ENCODE data around the gene KPNA2. TPM values are rescaled to one million over a fixed set of nuclear protein-coding genes. Genes with fewer than 3 reads are reported as not detected.

Gene KPNA2
- total and polyA plus RNA-seq, 2 of the 13 experiments (the other 11 are each of a cell fraction or from before 2014, with no cell fraction given): 111 to 305 TPM

DNA sequence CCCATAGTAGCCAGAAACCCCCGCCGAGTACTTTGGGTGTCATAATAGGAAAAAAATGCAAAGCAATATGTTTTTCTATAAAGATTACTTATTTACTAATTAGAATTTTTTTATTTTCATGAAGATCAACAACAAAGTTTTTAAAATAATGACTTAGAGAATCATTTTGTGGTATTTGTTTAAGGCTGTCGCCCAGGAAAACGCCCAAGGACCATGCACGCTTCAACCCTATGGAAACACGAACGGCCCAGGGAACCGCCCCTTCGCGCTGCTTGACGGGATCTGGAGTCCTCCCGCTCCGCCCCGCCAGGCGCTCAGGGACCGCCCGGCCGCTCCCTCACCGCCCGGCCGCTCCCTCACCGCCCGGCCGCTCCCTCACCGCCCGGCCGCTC is 408 bp upstream of the KPNA2 start:
- Histone ChIP-seq H2AFZ (ENCODE audit: low read length) (no peak overlapping the region), H3K9ac (ENCODE audit: insufficient read depth, low read depth, low read length) (0 out of 2 replicates have a peak overlapping the region, but pooled peaks have one; percentile 9), H3K36me3 (replicated peaks in 1 of 2; ENCODE audit: control insufficient read depth in 1 of 2, insufficient read depth in 2 of 2, low read length in 2 of 2) (peaks cover 7 to 28% of the 10 kb centered on the region in 2 experiments; a peak in 4 of 5 replicates), H3K4me1 (ENCODE audit: insufficient read depth, low read length) (peaks cover 61% of the 10 kb centered on the region), H4K20me1 (ENCODE audit: insufficient read depth, low read length) (0 out of 2 replicates have a peak, but pooled peaks cover 7% of the 10 kb centered on the region), H3K79me2 (ENCODE audit: insufficient read depth, low read length) (peaks cover 34% of the 10 kb centered on the region), H3K27me3 (ENCODE audit: control insufficient read depth in 1 of 2, insufficient read depth in 2 of 2, low read length in 2 of 2) (no peaks in the 10 kb centered on the region; a peak in 1 of 5 replicates), H3K4me3 (replicated peaks in 1 of 3; ENCODE audit: insufficient read depth in 1 of 3, low read depth in 2 of 3, low read length in 3 of 3) (peak overlapping the region; percentile 27 to 49 (median 44)), H3K4me2 (ENCODE audit: low read depth, low read length) (peak overlapping the region; percentile 76), H3K9me3 (ENCODE audit: low read length) (no peaks in the 10 kb centered on the region), H3K27ac (ENCODE audit: extremely low read length, insufficient read depth, low read length) (peak overlapping the region; percentile 47)
- ChIA-PET POLR2A (interaction anchor here (0.7 to 2.7 kb wide), 15 partner anchors 10 to 348 kb away, joined by 3 to 44 read pairs (median 4); partner anchors contain the start of gene NOL11), CTCF (ENCODE audit: low intra/inter-chr PET ratio, low total read pairs) (no interaction called here)
- 3% methylated on average over 27 of the region's 27 CpGs for WGBS (ENCODE audit: low lambda C conversion rate)
- DNase-seq (ENCODE audit: low spot score): no peak
- ATAC-seq: peak; percentile 90
- in situ Hi-C loops (cut with HindIII; ENCODE audit: extremely low pct_ligation_motif_present, low pct_unique_long_range_greater_than_20kb): no loop called here
- intact Hi-C loops (cut with micrococcal nuclease; ENCODE audit: unreplicated experiment): loop anchor here (2.0 to 10.0 kb wide), 2 partner anchors 14 to 420 kb away; partner anchors contain the start of gene WIPI1
- no peak for FAIRE-seq
- BruUV-seq (replicated peaks): no TSS peak
- TF ChIP-seq ZNF12 (CRISPR knock-in tag; IDR thresholded peaks at IDR 0.05): 0 out of 2 replicates have a peak, but pooled peaks have one; percentile 33
- peak; percentile 10; the same call in 1 of the 2 replicates for TF ChIP-seq SIX1 (CRISPR knock-in tag; IDR thresholded peaks at IDR 0.05; ENCODE audit: borderline replicate concordance)
- 0 out of 2 replicates have a peak, but pooled peaks have one; percentile 9 for TF ChIP-seq THYN1 (CRISPR knock-in tag; IDR thresholded peaks at IDR 0.05; ENCODE audit: borderline replicate concordance, low read depth)
- TF ChIP-seq ZNF335 (CRISPR knock-in tag; IDR thresholded peaks at IDR 0.05): peak; percentile 7; the same call in 1 of the 2 replicates
- no peak for TF ChIP-seq ZNF451 (CRISPR knock-in tag; IDR thresholded peaks at IDR 0.05)
- peak; percentile 17; the same call in 1 of the 2 replicates for TF ChIP-seq NAIF1 (CRISPR knock-in tag; IDR thresholded peaks at IDR 0.05; ENCODE audit: borderline replicate concordance)
- TF ChIP-seq, protein P1, sequence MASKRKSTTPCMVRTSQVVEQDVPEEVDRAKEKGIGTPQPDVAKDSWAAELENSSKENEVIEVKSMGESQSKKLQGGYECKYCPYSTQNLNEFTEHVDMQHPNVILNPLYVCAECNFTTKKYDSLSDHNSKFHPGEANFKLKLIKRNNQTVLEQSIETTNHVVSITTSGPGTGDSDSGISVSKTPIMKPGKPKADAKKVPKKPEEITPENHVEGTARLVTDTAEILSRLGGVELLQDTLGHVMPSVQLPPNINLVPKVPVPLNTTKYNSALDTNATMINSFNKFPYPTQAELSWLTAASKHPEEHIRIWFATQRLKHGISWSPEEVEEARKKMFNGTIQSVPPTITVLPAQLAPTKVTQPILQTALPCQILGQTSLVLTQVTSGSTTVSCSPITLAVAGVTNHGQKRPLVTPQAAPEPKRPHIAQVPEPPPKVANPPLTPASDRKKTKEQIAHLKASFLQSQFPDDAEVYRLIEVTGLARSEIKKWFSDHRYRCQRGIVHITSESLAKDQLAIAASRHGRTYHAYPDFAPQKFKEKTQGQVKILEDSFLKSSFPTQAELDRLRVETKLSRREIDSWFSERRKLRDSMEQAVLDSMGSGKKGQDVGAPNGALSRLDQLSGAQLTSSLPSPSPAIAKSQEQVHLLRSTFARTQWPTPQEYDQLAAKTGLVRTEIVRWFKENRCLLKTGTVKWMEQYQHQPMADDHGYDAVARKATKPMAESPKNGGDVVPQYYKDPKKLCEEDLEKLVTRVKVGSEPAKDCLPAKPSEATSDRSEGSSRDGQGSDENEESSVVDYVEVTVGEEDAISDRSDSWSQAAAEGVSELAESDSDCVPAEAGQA (IDR thresholded peaks at IDR 0.05; ENCODE audit: low read depth): 0 out of 2 replicates have a peak, but pooled peaks have one; percentile 7
- TF ChIP-seq, protein P1 (CRISPR knock-in tag; IDR thresholded peaks at IDR 0.05; ENCODE audit: borderline replicate concordance): no peak
- TF ChIP-seq ZNF792 (CRISPR knock-in tag; IDR thresholded peaks at IDR 0.05): peak; percentile 12; the same call in 1 of the 2 replicates
- peak; percentile 78 for TF ChIP-seq ZNF263 (CRISPR knock-in tag; IDR thresholded peaks at IDR 0.05)
- TF ChIP-seq ZNF124 (CRISPR knock-in tag; IDR thresholded peaks at IDR 0.05): 0 out of 2 replicates have a peak, but pooled peaks have one; percentile 38
- TF ChIP-seq SUZ12 (IDR thresholded peaks at IDR 0.05; ENCODE audit: low read depth, low read length): peak; percentile 24; the same call in 1 of the 2 replicates
- TF ChIP-seq TEAD3 (CRISPR knock-in tag; optimal IDR thresholded peaks at IDR 0.05; ENCODE audit: borderline replicate concordance): peak; percentile 6
- TF ChIP-seq FOXC1 (CRISPR knock-in tag; IDR thresholded peaks at IDR 0.05; ENCODE audit: borderline replicate concordance): no peak
- peak; percentile 99 for TF ChIP-seq HNRNPK (IDR thresholded peaks at IDR 0.05; ENCODE audit: low read depth, low read length, poor library complexity, severe bottlenecking)
- TF ChIP-seq FOXA3 (CRISPR knock-in tag; IDR thresholded peaks at IDR 0.05): 0 out of 2 replicates have a peak, but pooled peaks have one; percentile 8
- TF ChIP-seq KLF6 (CRISPR knock-in tag; IDR thresholded peaks at IDR 0.05): peak; percentile 17; the same call in 1 of the 2 replicates
- TF ChIP-seq HMGA1 (CRISPR knock-in tag; conservative IDR thresholded peaks at IDR 0.05): no peak

All from HepG2 (cell line).